Measurements from ENCODE around the gene PPFIA2. TPM values are rescaled to one million over a fixed set of nuclear protein-coding genes. Genes with fewer than 3 reads are reported as not detected.

PPFIA2 gene
- total RNA-seq, 1 experiment from 2014 or later, result 1.1 TPM

- CTCF ChIA-PET, result no interaction called here
- Mint-ChIP-seq H3K27me3 (ENCODE audit: low read depth) (no peaks in the 10 kb centered on the region), H3K27ac (no peak overlapping the region), H3K4me1 (peaks cover 6% of the 10 kb centered on the region; the same call in 1 of the 2 replicates), H3K4me3 (no peak overlapping the region), H3K9me3 (no peaks in the 10 kb centered on the region), H3K36me3 (no peaks in the 10 kb centered on the region)
- POLR2A ChIA-PET, result no interaction called here
- DNase-seq (ENCODE audit: low spot score) (no peak), ATAC-seq (no peak)
- TF ChIP-seq NFATC4 (CRISPR knock-in tag; IDR thresholded peaks at IDR 0.05) (no peak), FOXJ3 (CRISPR knock-in tag; IDR thresholded peaks at IDR 0.05; ENCODE audit: borderline replicate concordance) (no peak), ZNF423 (CRISPR knock-in tag; IDR thresholded peaks at IDR 0.05) (no peak), GTF2I (CRISPR knock-in tag; conservative IDR thresholded peaks at IDR 0.05) (no peak), SP1 (CRISPR knock-in tag; conservative IDR thresholded peaks at IDR 0.05) (no peak), ATF3 (CRISPR knock-in tag; conservative IDR thresholded peaks at IDR 0.05) (no peak), MXD4 (CRISPR knock-in tag; IDR thresholded peaks at IDR 0.05; ENCODE audit: borderline replicate concordance) (no peak), E2F4 (CRISPR knock-in tag; IDR thresholded peaks at IDR 0.05; ENCODE audit: borderline replicate concordance, low read depth) (no peak), RELA (CRISPR knock-in tag; IDR thresholded peaks at IDR 0.05; ENCODE audit: borderline replicate concordance) (no peak), MYBL2 (CRISPR knock-in tag; IDR thresholded peaks at IDR 0.05) (no peak), E2F5 (CRISPR knock-in tag; IDR thresholded peaks at IDR 0.05) (no peak), ZSCAN18 (CRISPR knock-in tag; IDR thresholded peaks at IDR 0.05) (no peak), EMX1 (CRISPR knock-in tag; IDR thresholded peaks at IDR 0.05) (no peak), USF2 (CRISPR knock-in tag; IDR thresholded peaks at IDR 0.05) (no peak)
Observed at GRCh38 chr12:81778719-81779118, 19.6 kb upstream of the PPFIA2 start.

- TF ChIP-seq ERG (CRISPR knock-in tag; IDR thresholded peaks at IDR 0.05) (no peak), CREM (CRISPR knock-in tag; IDR thresholded peaks at IDR 0.05) (0 out of 2 replicates have a peak, but pooled peaks have one; percentile 2)
- ChIA-PET CTCF (interaction anchor here (0.6 kb wide), 1 partner anchor 469 kb away, joined by 3 read pairs; no protein-coding TSS in a partner anchor), POLR2A (no interaction called here)
- no peak overlapping the region for H3K27ac Mint-ChIP-seq
- H3K4me3 Mint-ChIP-seq, result peak overlapping the region; percentile 85
- no peaks in the 10 kb centered on the region for H3K36me3 Mint-ChIP-seq
- DNase-seq (ENCODE audit: low spot score), result peak; percentile 45
- H3K27me3 Mint-ChIP-seq (ENCODE audit: low read depth), result peaks cover 41% of the 10 kb centered on the region
- H3K4me1 Mint-ChIP-seq, result peaks cover 7% of the 10 kb centered on the region
- peaks cover 6% of the 10 kb centered on the region for H3K9me3 Mint-ChIP-seq
- peak; percentile 66 for ATAC-seq
Observed at GRCh38 chr12:81758421-81759189, 545 bp downstream of the PPFIA2 start.

Measured in WTC11 (cell line).